HEK293 (cell line): ENCODE results near the gene SLC25A13.

Experiments
- CTCF ChIA-PET: fragments of 350-600 bp; formaldehyde crosslinking; extraction: SDS; loops from one replicate; lab custom pipeline; 2021; ENCODE audit warnings: antibody characterized with exemption; lab: Yijun Ruan, JAX
- POLR2A ChIA-PET: fragments of 300-600 bp; formaldehyde crosslinking; extraction: SDS; loops from one replicate; lab custom pipeline; 2020; ENCODE audit warnings: antibody characterized with exemption, inconsistent platforms; lab: Yijun Ruan, JAX
- H3K27ac ChIP-seq: fragments of 200-500 bp; sonication (Bioruptor generic); 2 replicates; pipeline ENCODE4 v1.5.1; 2014; ENCODE audit warnings: low read depth, low read length, control low read depth, inconsistent platforms; ENCODE audit errors: extremely low read depth
- H3K36me3 ChIP-seq, 2 experiments: fragments of 200-500 bp in 1 of 2; sonication (Bioruptor generic) in 1 of 2; 1 replicate in 1 of 2; 2 replicates in 1 of 2; pipeline ENCODE4 v1.5.1; 2014 to 2017; ENCODE audit warnings: inconsistent platforms in 2 of 2, low read length in 2 of 2; ENCODE audit not compliant: control insufficient read depth in 2 of 2, insufficient read depth in 1 of 2
- H3K4me1 ChIP-seq: fragments of 200-500 bp; sonication (Bioruptor generic); 2 replicates; pipeline ENCODE4 v1.5.1; 2014; ENCODE audit warnings: mild to moderate bottlenecking, low read length, inconsistent platforms; ENCODE audit not compliant: control insufficient read depth, insufficient read depth
- H3K4me3 ChIP-seq: 2 replicates; pipeline ENCODE4 v1.5.1; 2011; ENCODE audit warnings: low read depth, mild to moderate bottlenecking, control low read depth, low read length, moderate library complexity
- H3K9me3 ChIP-seq: fragments of 200-500 bp; sonication (Bioruptor generic); 2 replicates; pipeline ENCODE4 v1.5.1; 2014; ENCODE audit warnings: low read depth, low read length, inconsistent platforms; ENCODE audit not compliant: control insufficient read depth, insufficient read depth
- EGR2 ChIP-seq: fragments of 450-650 bp; formaldehyde crosslinking; IDR thresholded peaks from 2 replicates; pipeline ENCODE4 v1.5.1; 2016; ENCODE audit warnings: low read depth, missing biosample characterization, missing genetic modification characterization
- KLF9 ChIP-seq: fragments of 450-650 bp; formaldehyde crosslinking; IDR thresholded peaks from 2 replicates; pipeline ENCODE4 v1.5.1; 2016; ENCODE audit warnings: missing biosample characterization, missing genetic modification characterization, low read depth
- MZF1 ChIP-seq: fragments of 450-650 bp; formaldehyde crosslinking; IDR thresholded peaks from 2 replicates; pipeline ENCODE4 v1.5.1; 2017; ENCODE audit warnings: missing biosample characterization, missing genetic modification characterization, borderline replicate concordance
- RBAK ChIP-seq: fragments of 450-650 bp; formaldehyde crosslinking; IDR thresholded peaks from 2 replicates; pipeline ENCODE4 v1.5.1; 2016; ENCODE audit warnings: missing biosample characterization, missing genetic modification characterization
- REPIN1 ChIP-seq: fragments of 450-650 bp; formaldehyde crosslinking; IDR thresholded peaks from 2 replicates; pipeline ENCODE4 v1.5.1; 2017; ENCODE audit warnings: missing biosample characterization, missing genetic modification characterization, low read depth
- SCRT2 ChIP-seq: fragments of 450-650 bp; formaldehyde crosslinking; IDR thresholded peaks from 2 replicates; pipeline ENCODE4 v1.5.1; 2016; ENCODE audit warnings: missing biosample characterization, missing genetic modification characterization
- ZBTB1 ChIP-seq: fragments of 450-650 bp; formaldehyde crosslinking; IDR thresholded peaks from 2 replicates; pipeline ENCODE4 v1.5.1; 2016; ENCODE audit warnings: missing biosample characterization, missing genetic modification characterization
- ZBTB44 ChIP-seq: fragments of 450-650 bp; IDR thresholded peaks from 2 replicates; pipeline ENCODE4 v1.5.1; 2018; ENCODE audit warnings: missing biosample characterization, mild to moderate bottlenecking, missing genetic modification characterization
- ZNF138 ChIP-seq: fragments of 450-650 bp; formaldehyde crosslinking; IDR thresholded peaks from 2 replicates; pipeline ENCODE4 v1.5.1; 2016; ENCODE audit warnings: missing biosample characterization, missing genetic modification characterization, borderline replicate concordance
- ZNF157 ChIP-seq: fragments of 450-650 bp; formaldehyde crosslinking; IDR thresholded peaks from 2 replicates; pipeline ENCODE4 v1.5.1; 2016; ENCODE audit warnings: missing biosample characterization, missing genetic modification characterization
- ZNF2 ChIP-seq: fragments of 450-650 bp; formaldehyde crosslinking; IDR thresholded peaks from 2 replicates; pipeline ENCODE4 v1.5.1; 2016; ENCODE audit warnings: missing biosample characterization, missing genetic modification characterization
- ZNF202 ChIP-seq: fragments of 450-650 bp; formaldehyde crosslinking; IDR thresholded peaks from 2 replicates; pipeline ENCODE4 v1.5.1; 2016; ENCODE audit warnings: missing biosample characterization, missing genetic modification characterization, borderline replicate concordance
- ZNF221 ChIP-seq: fragments of 450-650 bp; formaldehyde crosslinking; IDR thresholded peaks from 2 replicates; pipeline ENCODE4 v1.5.1; 2017; ENCODE audit warnings: missing biosample characterization, missing genetic modification characterization, borderline replicate concordance
- ZNF274 ChIP-seq, 2 experiments: fragments of 200-500 bp in 1 of 2; fragments of 450-650 bp in 1 of 2; sonication (Bioruptor generic) in 1 of 2; formaldehyde crosslinking in 1 of 2; IDR thresholded peaks; 2 replicates each; pipeline versions ENCODE4 v1.5.1 to v1.6.1; 2014 to 2016; ENCODE audit warnings: borderline replicate concordance in 1 of 2, inconsistent platforms in 1 of 2, low read length in 1 of 2, missing biosample characterization in 1 of 2, missing genetic modification characterization in 1 of 2
- ZNF350 ChIP-seq: fragments of 450-650 bp; formaldehyde crosslinking; IDR thresholded peaks from 2 replicates; pipeline ENCODE4 v1.5.0; 2017; ENCODE audit warnings: missing biosample characterization, mild to moderate bottlenecking, missing genetic modification characterization
- ZNF354C ChIP-seq: fragments of 450-650 bp; formaldehyde crosslinking; IDR thresholded peaks from 2 replicates; pipeline ENCODE4 v1.5.1; 2016; ENCODE audit warnings: missing biosample characterization, missing genetic modification characterization, low read depth, borderline replicate concordance
- ZNF37A ChIP-seq: fragments of 450-650 bp; IDR thresholded peaks from 2 replicates; pipeline ENCODE4 v1.5.1; 2018; ENCODE audit warnings: missing biosample characterization, missing genetic modification characterization
- ZNF549 ChIP-seq: fragments of 450-650 bp; IDR thresholded peaks from 2 replicates; pipeline ENCODE4 v1.5.1; 2018; ENCODE audit warnings: missing biosample characterization, missing genetic modification characterization, mild to moderate bottlenecking, inconsistent platforms, moderate library complexity
- ZNF624 ChIP-seq: fragments of 450-650 bp; formaldehyde crosslinking; IDR thresholded peaks from 2 replicates; pipeline ENCODE4 v1.5.1; 2017; ENCODE audit warnings: missing biosample characterization, missing genetic modification characterization
- ZNF645 ChIP-seq: fragments of 450-650 bp; formaldehyde crosslinking; IDR thresholded peaks from 2 replicates; pipeline ENCODE4; 2016; ENCODE audit warnings: missing biosample characterization, missing genetic modification characterization
- ZNF701 ChIP-seq: fragments of 450-650 bp; formaldehyde crosslinking; IDR thresholded peaks from 2 replicates; pipeline ENCODE4 v1.5.1; 2016; ENCODE audit warnings: missing biosample characterization, missing genetic modification characterization
- ZNF76 ChIP-seq: fragments of 450-650 bp; formaldehyde crosslinking; IDR thresholded peaks from 2 replicates; pipeline ENCODE4; 2016; ENCODE audit warnings: low read depth, missing biosample characterization, missing genetic modification characterization, borderline replicate concordance
- ZNF777 ChIP-seq: fragments of 450-650 bp; formaldehyde crosslinking; IDR thresholded peaks from 2 replicates; pipeline ENCODE4 v1.5.1; 2017; ENCODE audit warnings: missing biosample characterization, missing genetic modification characterization, borderline replicate concordance
- ZNF785 ChIP-seq: fragments of 450-650 bp; formaldehyde crosslinking; IDR thresholded peaks from 2 replicates; pipeline ENCODE4 v1.5.1; 2016; ENCODE audit warnings: missing biosample characterization, missing genetic modification characterization
- ZSCAN23 ChIP-seq: fragments of 450-650 bp; formaldehyde crosslinking; IDR thresholded peaks from 2 replicates; pipeline ENCODE4 v1.5.1; 2016; ENCODE audit warnings: missing biosample characterization, missing genetic modification characterization
- TF ChIP-seq, protein P1 (sequence below): fragments of 450-650 bp; formaldehyde crosslinking; IDR thresholded peaks from 2 replicates; pipeline ENCODE4 v1.5.1; 2016; ENCODE audit warnings: missing biosample characterization, missing genetic modification characterization
- TF ChIP-seq, protein P2 (sequence below): fragments of 450-650 bp; formaldehyde crosslinking; IDR thresholded peaks from 2 replicates; pipeline ENCODE4 v1.5.1; 2016; ENCODE audit warnings: missing biosample characterization, missing genetic modification characterization
- TF ChIP-seq, protein P3 (sequence below): fragments of 450-650 bp; formaldehyde crosslinking; IDR thresholded peaks from 2 replicates; pipeline ENCODE4 v1.5.1; 2016; ENCODE audit warnings: missing biosample characterization, missing genetic modification characterization

The SLC25A13 gene

DNA sequence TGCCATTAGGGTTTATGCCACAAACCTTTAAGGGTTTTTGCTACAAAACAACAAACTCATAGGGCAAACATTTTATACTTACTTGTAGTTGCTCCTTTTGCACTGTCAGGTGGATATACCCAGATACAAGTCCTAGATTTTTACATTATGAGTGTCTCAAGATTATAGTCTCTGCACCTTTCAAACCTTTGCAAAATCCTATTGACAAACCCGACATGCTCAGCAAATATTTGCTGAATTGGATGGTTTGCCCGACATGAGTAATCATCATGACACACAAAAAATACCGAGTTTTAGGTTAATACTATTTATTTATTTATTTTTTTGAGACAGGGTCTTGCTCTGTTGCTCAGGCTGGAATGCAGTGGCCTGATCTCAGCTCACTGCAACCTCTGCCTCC lies 117.3 kb downstream of the SLC25A13 start:
- no peak overlapping the region for H3K27ac ChIP-seq
- H3K36me3 ChIP-seq: no peaks in the 10 kb centered on the region; a peak in 1 of 3 replicates
- no peaks in the 10 kb centered on the region for H3K4me1 ChIP-seq
- CTCF ChIA-PET: no interaction called here
- no peak overlapping the region for H3K4me3 ChIP-seq
- TF ChIP-seq ZBTB44 (tag by site-specific recombination) (no peak), ZNF2 (tag by site-specific recombination) (no peak), ZNF354C (tag by site-specific recombination) (no peak), ZSCAN23 (tag by site-specific recombination) (no peak), MZF1 (no peak), ZNF701 (no peak), ZNF76 (tag by site-specific recombination) (no peak), ZNF274 (IDR thresholded peaks at IDR 0.05; ENCODE audit: low read length) (no peak), ZNF274 (tag by site-specific recombination; IDR thresholded peaks at IDR 0.05; ENCODE audit: borderline replicate concordance) (no peak), ZNF138 (tag by site-specific recombination) (no peak), EGR2 (tag by site-specific recombination) (no peak), ZNF157 (tag by site-specific recombination) (no peak), ZNF549 (tag by site-specific recombination) (no peak), SCRT2 (no peak)
- TF ChIP-seq, protein P1, sequence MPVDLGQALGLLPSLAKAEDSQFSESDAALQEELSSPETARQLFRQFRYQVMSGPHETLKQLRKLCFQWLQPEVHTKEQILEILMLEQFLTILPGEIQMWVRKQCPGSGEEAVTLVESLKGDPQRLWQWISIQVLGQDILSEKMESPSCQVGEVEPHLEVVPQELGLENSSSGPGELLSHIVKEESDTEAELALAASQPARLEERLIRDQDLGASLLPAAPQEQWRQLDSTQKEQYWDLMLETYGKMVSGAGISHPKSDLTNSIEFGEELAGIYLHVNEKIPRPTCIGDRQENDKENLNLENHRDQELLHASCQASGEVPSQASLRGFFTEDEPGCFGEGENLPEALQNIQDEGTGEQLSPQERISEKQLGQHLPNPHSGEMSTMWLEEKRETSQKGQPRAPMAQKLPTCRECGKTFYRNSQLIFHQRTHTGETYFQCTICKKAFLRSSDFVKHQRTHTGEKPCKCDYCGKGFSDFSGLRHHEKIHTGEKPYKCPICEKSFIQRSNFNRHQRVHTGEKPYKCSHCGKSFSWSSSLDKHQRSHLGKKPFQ (tag by site-specific recombination): no peak
- TF ChIP-seq, protein P2, sequence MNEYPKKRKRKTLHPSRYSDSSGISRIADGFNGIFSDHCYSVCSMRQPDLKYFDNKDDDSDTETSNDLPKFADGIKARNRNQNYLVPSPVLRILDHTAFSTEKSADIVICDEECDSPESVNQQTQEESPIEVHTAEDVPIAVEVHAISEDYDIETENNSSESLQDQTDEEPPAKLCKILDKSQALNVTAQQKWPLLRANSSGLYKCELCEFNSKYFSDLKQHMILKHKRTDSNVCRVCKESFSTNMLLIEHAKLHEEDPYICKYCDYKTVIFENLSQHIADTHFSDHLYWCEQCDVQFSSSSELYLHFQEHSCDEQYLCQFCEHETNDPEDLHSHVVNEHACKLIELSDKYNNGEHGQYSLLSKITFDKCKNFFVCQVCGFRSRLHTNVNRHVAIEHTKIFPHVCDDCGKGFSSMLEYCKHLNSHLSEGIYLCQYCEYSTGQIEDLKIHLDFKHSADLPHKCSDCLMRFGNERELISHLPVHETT (tag by site-specific recombination): no peak
- POLR2A ChIA-PET: no interaction called here
- H3K9me3 ChIP-seq: no peaks in the 10 kb centered on the region

DNA sequence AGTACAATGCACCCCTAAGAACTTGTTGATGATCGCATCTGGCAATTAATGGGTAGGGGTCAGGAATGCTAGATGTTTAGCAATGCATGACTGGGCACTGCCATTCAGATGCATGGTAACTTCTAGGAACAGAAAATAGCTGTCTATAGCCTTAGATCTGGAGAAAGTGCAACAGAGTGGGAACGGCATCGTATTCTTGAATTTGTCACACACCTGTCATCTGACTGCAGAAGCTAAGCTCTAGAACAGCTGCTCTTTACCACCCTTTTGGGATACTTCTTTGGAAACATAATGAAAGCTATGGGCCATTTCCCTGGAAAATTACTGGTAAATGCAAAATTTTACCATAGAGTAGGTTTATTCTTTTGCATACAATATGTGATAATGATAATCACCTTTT lies 118.1 kb downstream of the SLC25A13 start:
- H3K9me3 ChIP-seq: no peaks in the 10 kb centered on the region
- H3K4me1 ChIP-seq: no peaks in the 10 kb centered on the region
- H3K4me3 ChIP-seq: no peak overlapping the region
- CTCF ChIA-PET: no interaction called here
- no peak overlapping the region for H3K27ac ChIP-seq
- POLR2A ChIA-PET: no interaction called here
- TF ChIP-seq ZNF624 (tag by site-specific recombination) (no peak), ZBTB1 (tag by site-specific recombination) (no peak), SCRT2 (no peak), ZNF645 (tag by site-specific recombination) (no peak), ZNF350 (tag by site-specific recombination) (no peak), ZNF202 (tag by site-specific recombination) (no peak), ZNF785 (no peak), ZNF777 (tag by site-specific recombination) (no peak), REPIN1 (tag by site-specific recombination) (no peak), RBAK (tag by site-specific recombination) (no peak), ZNF221 (no peak), KLF9 (tag by site-specific recombination) (no peak), ZNF37A (tag by site-specific recombination) (no peak)
- TF ChIP-seq, protein P3, sequence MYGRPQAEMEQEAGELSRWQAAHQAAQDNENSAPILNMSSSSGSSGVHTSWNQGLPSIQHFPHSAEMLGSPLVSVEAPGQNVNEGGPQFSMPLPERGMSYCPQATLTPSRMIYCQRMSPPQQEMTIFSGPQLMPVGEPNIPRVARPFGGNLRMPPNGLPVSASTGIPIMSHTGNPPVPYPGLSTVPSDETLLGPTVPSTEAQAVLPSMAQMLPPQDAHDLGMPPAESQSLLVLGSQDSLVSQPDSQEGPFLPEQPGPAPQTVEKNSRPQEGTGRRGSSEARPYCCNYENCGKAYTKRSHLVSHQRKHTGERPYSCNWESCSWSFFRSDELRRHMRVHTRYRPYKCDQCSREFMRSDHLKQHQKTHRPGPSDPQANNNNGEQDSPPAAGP (tag by site-specific recombination): no peak
- no peaks in the 10 kb centered on the region; a peak in 1 of 3 replicates for H3K36me3 ChIP-seq
